H9 (cell line): ENCODE data around the gene SELENOM. TPM values are rescaled to one million over a fixed set of nuclear protein-coding genes. Genes with fewer than 3 reads are reported as not detected.

Experiments used
- DNase-seq: peaks from one replicate; pipeline ENCODE4 v3.0.0-alpha.2; 2017
- H2AFZ ChIP-seq: one replicate; pipeline ENCODE4 v1.6.1; 2013; ENCODE audit warnings: mild to moderate bottlenecking, low read length, control low read depth, moderate library complexity
- H2AK5ac ChIP-seq: 2 replicates; pipeline ENCODE4 v1.6.1; 2013; ENCODE audit warnings: low read length, control low read depth, mixed read lengths; ENCODE audit not compliant: insufficient read length
- H2BK120ac ChIP-seq: one replicate; pipeline ENCODE4 v1.6.1; 2013; ENCODE audit warnings: low read depth, mild to moderate bottlenecking, low read length, control low read depth, inconsistent platforms; ENCODE audit not compliant: poor library complexity, severe bottlenecking
- H2BK12ac ChIP-seq: 2 replicates; pipeline ENCODE4 v1.6.1; 2013; ENCODE audit warnings: low read length, control low read depth, mixed read lengths, low read depth; ENCODE audit not compliant: insufficient read length
- H2BK15ac ChIP-seq: 2 replicates; pipeline ENCODE4 v1.6.1; 2013; ENCODE audit warnings: low read depth, low read length, control low read depth
- H2BK20ac ChIP-seq: one replicate; pipeline ENCODE4 v1.6.1; 2013; ENCODE audit warnings: low read depth, mild to moderate bottlenecking, low read length, control low read depth, inconsistent platforms; ENCODE audit not compliant: poor library complexity, severe bottlenecking
- H2BK5ac ChIP-seq: 2 replicates; pipeline ENCODE4 v1.6.1; 2013; ENCODE audit warnings: low read length, control low read depth, mixed read lengths; ENCODE audit not compliant: insufficient read length
- H3K14ac ChIP-seq: 2 replicates; pipeline ENCODE4 v1.6.1; 2013; ENCODE audit warnings: low read length, control low read depth; ENCODE audit not compliant: insufficient read depth
- H3K18ac ChIP-seq: 2 replicates; pipeline ENCODE4 v1.6.1; 2013; ENCODE audit warnings: low read depth, mild to moderate bottlenecking, mixed read lengths, low read length, control low read depth; ENCODE audit not compliant: insufficient read length
- H3K23ac ChIP-seq: 2 replicates; pipeline ENCODE4 v1.6.1; 2013; ENCODE audit warnings: low read length, control low read depth, mixed read lengths, low read depth; ENCODE audit not compliant: insufficient read length
- H3K23me2 ChIP-seq: 2 replicates; pipeline ENCODE4 v1.6.1; 2013; ENCODE audit warnings: low read depth, mild to moderate bottlenecking, mixed read lengths, low read length, control low read depth; ENCODE audit not compliant: insufficient read length, poor library complexity, severe bottlenecking
- H3K27ac ChIP-seq: 2 replicates; pipeline ENCODE4 v1.5.1; 2013; ENCODE audit warnings: low read length, control low read depth, mixed read lengths, low read depth; ENCODE audit not compliant: insufficient read length
- H3K27me3 ChIP-seq: 2 replicates; pipeline ENCODE4 v1.6.1; 2013; ENCODE audit warnings: low read length, control low read depth, inconsistent platforms; ENCODE audit not compliant: insufficient read depth
- H3K4ac ChIP-seq: 2 replicates; pipeline ENCODE4 v1.6.1; 2013; ENCODE audit warnings: low read depth, mild to moderate bottlenecking, control low read depth, inconsistent platforms, low read length, moderate library complexity
- H3K4me1 ChIP-seq: 2 replicates; pipeline ENCODE4 v1.6.1; 2013; ENCODE audit warnings: low read length, control low read depth, inconsistent platforms; ENCODE audit not compliant: insufficient read depth
- H3K4me2 ChIP-seq: 2 replicates; pipeline ENCODE4 v1.6.1; 2013; ENCODE audit warnings: low read length, control low read depth, mixed read lengths; ENCODE audit not compliant: insufficient read length, insufficient read depth
- H3K56ac ChIP-seq: 2 replicates; pipeline ENCODE4 v1.6.1; 2013; ENCODE audit warnings: low read depth, mild to moderate bottlenecking, mixed read lengths, low read length, control low read depth; ENCODE audit not compliant: insufficient read length
- H3K79me1 ChIP-seq: 2 replicates; pipeline ENCODE4 v1.6.1; 2013; ENCODE audit warnings: low read depth, mild to moderate bottlenecking, moderate library complexity, low read length, control low read depth, inconsistent platforms; ENCODE audit not compliant: insufficient read depth, poor library complexity, severe bottlenecking
- H3K79me2 ChIP-seq: 2 replicates; pipeline ENCODE4 v1.6.1; 2013; ENCODE audit warnings: low read length, control low read depth, inconsistent platforms; ENCODE audit not compliant: insufficient read depth
- H3K9ac ChIP-seq: 2 replicates; pipeline ENCODE4 v1.6.1; 2013; ENCODE audit warnings: low read length, control low read depth, mixed read lengths; ENCODE audit not compliant: insufficient read length; ENCODE audit errors: extremely low read depth
- H3K9me3 ChIP-seq: one replicate; pipeline ENCODE4 v1.6.1; 2013; ENCODE audit warnings: low read depth, low read length, inconsistent platforms; ENCODE audit not compliant: control insufficient read depth
- H3T11ph ChIP-seq: one replicate; pipeline ENCODE4 v1.6.1; 2013; ENCODE audit warnings: mild to moderate bottlenecking, low read length, control low read depth, inconsistent platforms
- H4K20me1 ChIP-seq: one replicate; pipeline ENCODE4 v1.6.1; 2013; ENCODE audit not compliant: control insufficient read depth, insufficient read length, insufficient read depth
- H4K5ac ChIP-seq: 2 replicates; pipeline ENCODE4 v1.6.1; 2013; ENCODE audit warnings: low read depth, mild to moderate bottlenecking, mixed read lengths, low read length, control low read depth; ENCODE audit not compliant: insufficient read length
- H4K8ac ChIP-seq: replicated peaks from 2 replicates; pipeline ENCODE4 v1.6.1; 2013; ENCODE audit warnings: low read length, control low read depth, mixed read lengths, low read depth; ENCODE audit not compliant: insufficient read length
- H4K91ac ChIP-seq: 2 replicates; pipeline ENCODE4 v1.6.1; 2013; ENCODE audit warnings: low read depth, mild to moderate bottlenecking, moderate library complexity, mixed read lengths, low read length, control low read depth; ENCODE audit not compliant: insufficient read length
- H3K27ac Mint-ChIP-seq, 3 experiments: 2 replicates in 2 of 3; 3 replicates in 1 of 3; pipeline ENCODE4 v1.8.0; 2020 to 2021; ENCODE audit warnings: mixed read lengths in 3 of 3, mild to moderate bottlenecking in 1 of 3, moderate library complexity in 1 of 3
- H3K27me3 Mint-ChIP-seq: 2 replicates; pipeline ENCODE4 v1.8.0; 2021; ENCODE audit warnings: low read depth, mild to moderate bottlenecking, moderate library complexity, mixed read lengths
- H3K36me3 Mint-ChIP-seq, 3 experiments: 2 replicates in 2 of 3; 3 replicates in 1 of 3; pipeline ENCODE4 v1.8.0; 2020 to 2021; ENCODE audit warnings: low read depth in 3 of 3, mixed read lengths in 3 of 3; ENCODE audit not compliant: insufficient read depth in 1 of 3
- H3K4me1 Mint-ChIP-seq, 2 experiments: 2 replicates each; pipeline ENCODE4 v1.8.0; 2020; ENCODE audit warnings: mixed read lengths in 2 of 2
- H3K4me3 Mint-ChIP-seq, 2 experiments: 2 replicates in 1 of 2; 3 replicates in 1 of 2; pipeline ENCODE4 v1.8.0; 2020 to 2021; ENCODE audit warnings: mild to moderate bottlenecking in 2 of 2, mixed read lengths in 2 of 2, moderate library complexity in 1 of 2
- H3K9me3 Mint-ChIP-seq, 2 experiments: 2 replicates in 1 of 2; 3 replicates in 1 of 2; pipeline ENCODE4 v1.8.0; 2020; ENCODE audit warnings: mild to moderate bottlenecking in 2 of 2, mixed read lengths in 2 of 2, moderate library complexity in 1 of 2
- CTCF ChIP-seq: fragments of 200-600 bp; sonication (generic); conservative IDR thresholded peaks from 3 replicates; pipeline ENCODE4 v1.8.0; 2021; ENCODE audit warnings: antibody characterized with exemption, mild to moderate bottlenecking
- WGBS: extraction: QIAGEN DNeasy Blood & Tissue Kit; methylation state at CpG from one replicate; pipeline ENCODE4 v1.1.7; 2013; ENCODE audit warnings: missing lambda C conversion rate, low lambda C conversion rate, mixed read lengths; ENCODE audit not compliant: insufficient read length; ENCODE audit errors: extremely low coverage; 5-methylcytosine and 5-hydroxymethylcytosine counted together
- total RNA-seq: library from RNA; stranded (reverse); gene quantifications from 2 replicates; pipeline ENCODE4 v1.2.1, GENCODE V29; 2021

Gene SELENOM
- total RNA-seq, 1 experiment from 2014 or later: 18.6 TPM

DNA sequence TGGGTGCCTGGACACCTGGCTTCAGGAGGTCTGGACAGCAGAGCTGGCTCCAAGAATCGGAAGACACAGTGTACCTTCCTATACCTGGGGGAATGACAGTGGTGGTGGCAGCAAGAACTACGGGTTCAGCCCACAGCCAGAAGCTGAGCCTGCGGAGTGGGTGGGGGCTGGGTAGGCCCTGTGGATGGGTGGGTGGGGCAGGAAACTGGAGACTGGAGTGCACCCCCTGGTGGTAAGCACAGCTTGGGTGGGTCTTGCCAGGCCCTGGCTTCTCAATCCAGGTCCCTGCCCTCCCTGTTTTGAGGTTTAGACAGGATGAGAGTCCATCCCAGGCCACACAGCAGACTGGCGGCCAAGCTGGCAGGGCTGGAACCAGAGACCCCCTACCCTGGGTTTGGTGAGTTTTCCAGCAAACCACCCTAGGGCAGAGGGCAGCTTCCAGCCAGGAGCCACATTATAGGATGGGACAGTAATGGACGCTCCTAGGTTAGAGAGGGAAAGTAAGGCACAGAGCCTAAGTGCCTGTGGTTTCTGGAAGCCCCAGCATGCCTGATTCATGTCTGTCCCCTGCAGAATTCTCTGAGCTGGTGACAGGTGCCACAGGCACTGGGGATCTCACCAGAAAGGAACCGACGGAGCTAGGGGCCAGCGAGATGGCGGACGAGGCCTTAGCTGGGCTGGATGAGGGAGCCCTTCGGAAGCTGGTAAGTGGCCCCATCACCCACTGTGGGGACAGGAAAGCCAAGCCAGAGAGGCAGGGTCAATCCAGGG is 24.6 kb downstream of the SELENOM start:
- H3K4me1 Mint-ChIP-seq: peaks cover 34 to 43% of the 10 kb centered on the region in 2 experiments

More for the DNA sequence above, 24.6 kb downstream of the SELENOM start:
- H2AFZ ChIP-seq: no peak overlapping the region
- no peak overlapping the region for H3K4ac ChIP-seq
- H2BK120ac ChIP-seq: no peak overlapping the region
- H4K8ac ChIP-seq: no peak overlapping the region
- peaks cover 10% of the 10 kb centered on the region for H3K23me2 ChIP-seq
- no peak overlapping the region for H3K23ac ChIP-seq
- H3T11ph ChIP-seq: no peak overlapping the region
- no peak overlapping the region for H2BK5ac ChIP-seq
- no peak overlapping the region for H4K5ac ChIP-seq
- no peaks in the 10 kb centered on the region for H3K9me3 ChIP-seq
- no peak overlapping the region for H2BK20ac ChIP-seq
- H2AK5ac ChIP-seq: no peak overlapping the region
- H3K9me3 Mint-ChIP-seq: no peaks in the 10 kb centered on the region
- H3K14ac ChIP-seq: no peak overlapping the region
- peak overlapping the region; percentile 87 to 90 for H3K4me3 Mint-ChIP-seq
- no peak overlapping the region for H2BK12ac ChIP-seq
- H3K27me3 Mint-ChIP-seq: peaks cover 7% of the 10 kb centered on the region
- no peak overlapping the region for H3K18ac ChIP-seq
- H3K4me1 ChIP-seq: no peaks in the 10 kb centered on the region; the same call in 1 of the 2 replicates
- no peak overlapping the region for H3K27ac ChIP-seq
- peak; percentile 75 for DNase-seq
- no peak overlapping the region for H4K91ac ChIP-seq
- H3K9ac ChIP-seq: no peak overlapping the region
- H4K20me1 ChIP-seq: no peaks in the 10 kb centered on the region
- peak; percentile 67 for TF ChIP-seq CTCF
- H3K79me2 ChIP-seq: no peaks in the 10 kb centered on the region; the same call in 1 of the 2 replicates
- H3K36me3 Mint-ChIP-seq: peaks cover 0 to 2% (median 0%) of the 10 kb centered on the region in 3 experiments; a peak in 2 of 7 replicates
- peak overlapping the region in 1 of 3 experiments; percentile 83; a peak in 3 of 7 replicates for H3K27ac Mint-ChIP-seq
- WGBS: no CpG with 5 or more reads among the region's 11 CpGs
- H2BK15ac ChIP-seq: no peak overlapping the region
- no peaks in the 10 kb centered on the region for H3K79me1 ChIP-seq
- no peak overlapping the region for H3K56ac ChIP-seq
- H3K27me3 ChIP-seq: no peaks in the 10 kb centered on the region
- H3K4me2 ChIP-seq: no peak overlapping the region
